H9 (cell line): ENCODE data around the gene TMEM82. TPM values are rescaled to one million over a fixed set of nuclear protein-coding genes. Genes with fewer than 3 reads are reported as not detected.

Experiments used
- DNase-seq: peaks from one replicate; pipeline ENCODE4 v3.0.0-alpha.2; 2017
- H2AFZ ChIP-seq: one replicate; pipeline ENCODE4 v1.6.1; 2013; ENCODE audit warnings: mild to moderate bottlenecking, low read length, control low read depth, moderate library complexity
- H2AK5ac ChIP-seq: 2 replicates; pipeline ENCODE4 v1.6.1; 2013; ENCODE audit warnings: low read length, control low read depth, mixed read lengths; ENCODE audit not compliant: insufficient read length
- H2BK120ac ChIP-seq: one replicate; pipeline ENCODE4 v1.6.1; 2013; ENCODE audit warnings: low read depth, mild to moderate bottlenecking, low read length, control low read depth, inconsistent platforms; ENCODE audit not compliant: poor library complexity, severe bottlenecking
- H2BK12ac ChIP-seq: 2 replicates; pipeline ENCODE4 v1.6.1; 2013; ENCODE audit warnings: low read length, control low read depth, mixed read lengths, low read depth; ENCODE audit not compliant: insufficient read length
- H2BK15ac ChIP-seq: 2 replicates; pipeline ENCODE4 v1.6.1; 2013; ENCODE audit warnings: low read depth, low read length, control low read depth
- H2BK20ac ChIP-seq: one replicate; pipeline ENCODE4 v1.6.1; 2013; ENCODE audit warnings: low read depth, mild to moderate bottlenecking, low read length, control low read depth, inconsistent platforms; ENCODE audit not compliant: poor library complexity, severe bottlenecking
- H2BK5ac ChIP-seq: 2 replicates; pipeline ENCODE4 v1.6.1; 2013; ENCODE audit warnings: low read length, control low read depth, mixed read lengths; ENCODE audit not compliant: insufficient read length
- H3K14ac ChIP-seq: 2 replicates; pipeline ENCODE4 v1.6.1; 2013; ENCODE audit warnings: low read length, control low read depth; ENCODE audit not compliant: insufficient read depth
- H3K18ac ChIP-seq: 2 replicates; pipeline ENCODE4 v1.6.1; 2013; ENCODE audit warnings: low read depth, mild to moderate bottlenecking, mixed read lengths, low read length, control low read depth; ENCODE audit not compliant: insufficient read length
- H3K23ac ChIP-seq: 2 replicates; pipeline ENCODE4 v1.6.1; 2013; ENCODE audit warnings: low read length, control low read depth, mixed read lengths, low read depth; ENCODE audit not compliant: insufficient read length
- H3K23me2 ChIP-seq: 2 replicates; pipeline ENCODE4 v1.6.1; 2013; ENCODE audit warnings: low read depth, mild to moderate bottlenecking, mixed read lengths, low read length, control low read depth; ENCODE audit not compliant: insufficient read length, poor library complexity, severe bottlenecking
- H3K27ac ChIP-seq: 2 replicates; pipeline ENCODE4 v1.5.1; 2013; ENCODE audit warnings: low read length, control low read depth, mixed read lengths, low read depth; ENCODE audit not compliant: insufficient read length
- H3K27me3 ChIP-seq: 2 replicates; pipeline ENCODE4 v1.6.1; 2013; ENCODE audit warnings: low read length, control low read depth, inconsistent platforms; ENCODE audit not compliant: insufficient read depth
- H3K4ac ChIP-seq: 2 replicates; pipeline ENCODE4 v1.6.1; 2013; ENCODE audit warnings: low read depth, mild to moderate bottlenecking, control low read depth, inconsistent platforms, low read length, moderate library complexity
- H3K4me1 ChIP-seq: 2 replicates; pipeline ENCODE4 v1.6.1; 2013; ENCODE audit warnings: low read length, control low read depth, inconsistent platforms; ENCODE audit not compliant: insufficient read depth
- H3K4me2 ChIP-seq: 2 replicates; pipeline ENCODE4 v1.6.1; 2013; ENCODE audit warnings: low read length, control low read depth, mixed read lengths; ENCODE audit not compliant: insufficient read length, insufficient read depth
- H3K56ac ChIP-seq: 2 replicates; pipeline ENCODE4 v1.6.1; 2013; ENCODE audit warnings: low read depth, mild to moderate bottlenecking, mixed read lengths, low read length, control low read depth; ENCODE audit not compliant: insufficient read length
- H3K79me1 ChIP-seq: 2 replicates; pipeline ENCODE4 v1.6.1; 2013; ENCODE audit warnings: low read depth, mild to moderate bottlenecking, moderate library complexity, low read length, control low read depth, inconsistent platforms; ENCODE audit not compliant: insufficient read depth, poor library complexity, severe bottlenecking
- H3K79me2 ChIP-seq: 2 replicates; pipeline ENCODE4 v1.6.1; 2013; ENCODE audit warnings: low read length, control low read depth, inconsistent platforms; ENCODE audit not compliant: insufficient read depth
- H3K9ac ChIP-seq: 2 replicates; pipeline ENCODE4 v1.6.1; 2013; ENCODE audit warnings: low read length, control low read depth, mixed read lengths; ENCODE audit not compliant: insufficient read length; ENCODE audit errors: extremely low read depth
- H3K9me3 ChIP-seq: one replicate; pipeline ENCODE4 v1.6.1; 2013; ENCODE audit warnings: low read depth, low read length, inconsistent platforms; ENCODE audit not compliant: control insufficient read depth
- H3T11ph ChIP-seq: one replicate; pipeline ENCODE4 v1.6.1; 2013; ENCODE audit warnings: mild to moderate bottlenecking, low read length, control low read depth, inconsistent platforms
- H4K20me1 ChIP-seq: one replicate; pipeline ENCODE4 v1.6.1; 2013; ENCODE audit not compliant: control insufficient read depth, insufficient read length, insufficient read depth
- H4K5ac ChIP-seq: 2 replicates; pipeline ENCODE4 v1.6.1; 2013; ENCODE audit warnings: low read depth, mild to moderate bottlenecking, mixed read lengths, low read length, control low read depth; ENCODE audit not compliant: insufficient read length
- H4K8ac ChIP-seq: replicated peaks from 2 replicates; pipeline ENCODE4 v1.6.1; 2013; ENCODE audit warnings: low read length, control low read depth, mixed read lengths, low read depth; ENCODE audit not compliant: insufficient read length
- H4K91ac ChIP-seq: 2 replicates; pipeline ENCODE4 v1.6.1; 2013; ENCODE audit warnings: low read depth, mild to moderate bottlenecking, moderate library complexity, mixed read lengths, low read length, control low read depth; ENCODE audit not compliant: insufficient read length
- H3K27ac Mint-ChIP-seq, 3 experiments: 2 replicates in 2 of 3; 3 replicates in 1 of 3; pipeline ENCODE4 v1.8.0; 2020 to 2021; ENCODE audit warnings: mixed read lengths in 3 of 3, mild to moderate bottlenecking in 1 of 3, moderate library complexity in 1 of 3
- H3K27me3 Mint-ChIP-seq: 2 replicates; pipeline ENCODE4 v1.8.0; 2021; ENCODE audit warnings: low read depth, mild to moderate bottlenecking, moderate library complexity, mixed read lengths
- H3K36me3 Mint-ChIP-seq, 3 experiments: 2 replicates in 2 of 3; 3 replicates in 1 of 3; pipeline ENCODE4 v1.8.0; 2020 to 2021; ENCODE audit warnings: low read depth in 3 of 3, mixed read lengths in 3 of 3; ENCODE audit not compliant: insufficient read depth in 1 of 3
- H3K4me1 Mint-ChIP-seq, 2 experiments: 2 replicates each; pipeline ENCODE4 v1.8.0; 2020; ENCODE audit warnings: mixed read lengths in 2 of 2
- H3K4me3 Mint-ChIP-seq, 2 experiments: 2 replicates in 1 of 2; 3 replicates in 1 of 2; pipeline ENCODE4 v1.8.0; 2020 to 2021; ENCODE audit warnings: mild to moderate bottlenecking in 2 of 2, mixed read lengths in 2 of 2, moderate library complexity in 1 of 2
- H3K9me3 Mint-ChIP-seq, 2 experiments: 2 replicates in 1 of 2; 3 replicates in 1 of 2; pipeline ENCODE4 v1.8.0; 2020; ENCODE audit warnings: mild to moderate bottlenecking in 2 of 2, mixed read lengths in 2 of 2, moderate library complexity in 1 of 2
- WGBS: extraction: QIAGEN DNeasy Blood & Tissue Kit; methylation state at CpG from one replicate; pipeline ENCODE4 v1.1.7; 2013; ENCODE audit warnings: missing lambda C conversion rate, low lambda C conversion rate, mixed read lengths; ENCODE audit not compliant: insufficient read length; ENCODE audit errors: extremely low coverage; 5-methylcytosine and 5-hydroxymethylcytosine counted together
- total RNA-seq: library from RNA; stranded (reverse); gene quantifications from 2 replicates; pipeline ENCODE4 v1.2.1, GENCODE V29; 2021
- TF ChIP-seq, protein P1 (sequence below): fragments of 200-600 bp; sonication (generic); conservative IDR thresholded peaks from 3 replicates; pipeline ENCODE4 v1.8.0; 2021; ENCODE audit warnings: antibody characterized with exemption, mild to moderate bottlenecking

Gene TMEM82
- total RNA-seq, 1 experiment from 2014 or later = 1.4 TPM

DNA sequence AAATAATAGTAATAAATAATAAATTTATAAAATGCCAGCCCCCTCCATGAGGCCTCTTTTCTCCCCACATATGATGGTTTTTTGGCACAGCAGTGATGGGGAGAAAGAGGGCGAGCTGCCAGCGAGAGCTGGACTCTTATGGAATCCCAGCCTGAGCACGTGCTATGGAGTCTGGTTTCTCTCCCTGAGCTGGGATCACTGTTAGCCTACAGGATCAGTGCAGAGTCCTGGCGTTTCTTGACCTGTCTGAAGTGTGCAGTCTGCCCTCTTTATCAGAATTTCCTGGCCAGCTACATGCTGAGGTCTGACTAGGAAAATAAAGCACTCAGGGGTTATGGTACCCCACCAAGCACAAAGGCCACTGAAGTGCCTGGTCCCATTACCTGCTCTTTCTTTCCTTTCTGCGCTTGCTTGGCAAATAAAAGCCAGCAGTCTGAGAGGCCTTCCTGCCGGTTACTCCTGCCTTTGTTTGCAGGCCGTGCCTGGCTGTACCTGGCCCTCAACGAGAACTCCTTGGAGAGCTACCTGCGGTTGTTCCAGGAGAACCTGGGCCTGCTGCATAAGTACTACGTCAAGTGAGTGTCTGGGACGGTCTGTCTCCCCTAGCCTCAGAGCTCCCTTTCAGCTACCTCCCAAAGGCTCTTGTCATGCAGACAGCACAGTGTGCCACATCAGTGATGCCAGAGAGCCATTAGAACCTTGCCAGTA lies 24.7 kb upstream of the TMEM82 start:
- Histone ChIP-seq H3K27me3 (no peaks in the 10 kb centered on the region), H2AK5ac (no peak overlapping the region), H3K79me1 (peaks cover 3% of the 10 kb centered on the region), H2BK12ac (no peak overlapping the region), H2BK15ac (no peak overlapping the region), H3K27ac (no peak overlapping the region), H4K91ac (no peak overlapping the region), H3K9ac (no peak overlapping the region), H3K79me2 (no peaks in the 10 kb centered on the region), H3K4me2 (no peak overlapping the region), H3T11ph (no peak overlapping the region), H2AFZ (no peak overlapping the region), H3K9me3 (no peaks in the 10 kb centered on the region), H3K23ac (no peak overlapping the region), H3K23me2 (no peaks in the 10 kb centered on the region), H4K8ac (no peak overlapping the region), H2BK5ac (no peak overlapping the region), H3K56ac (no peak overlapping the region), H3K4ac (no peak overlapping the region), H3K4me1 (no peaks in the 10 kb centered on the region), H3K14ac (no peak overlapping the region; the same call in 1 of the 2 replicates), H2BK120ac (no peak overlapping the region), H3K18ac (no peak overlapping the region), H4K20me1 (no peaks in the 10 kb centered on the region), H4K5ac (no peak overlapping the region), H2BK20ac (no peak overlapping the region)
- no peaks in the 10 kb centered on the region for H3K4me1 Mint-ChIP-seq
- no peaks in the 10 kb centered on the region for H3K9me3 Mint-ChIP-seq
- peaks cover 13 to 47% (median 42%) of the 10 kb centered on the region in 3 experiments for H3K36me3 Mint-ChIP-seq
- TF ChIP-seq, protein P1, sequence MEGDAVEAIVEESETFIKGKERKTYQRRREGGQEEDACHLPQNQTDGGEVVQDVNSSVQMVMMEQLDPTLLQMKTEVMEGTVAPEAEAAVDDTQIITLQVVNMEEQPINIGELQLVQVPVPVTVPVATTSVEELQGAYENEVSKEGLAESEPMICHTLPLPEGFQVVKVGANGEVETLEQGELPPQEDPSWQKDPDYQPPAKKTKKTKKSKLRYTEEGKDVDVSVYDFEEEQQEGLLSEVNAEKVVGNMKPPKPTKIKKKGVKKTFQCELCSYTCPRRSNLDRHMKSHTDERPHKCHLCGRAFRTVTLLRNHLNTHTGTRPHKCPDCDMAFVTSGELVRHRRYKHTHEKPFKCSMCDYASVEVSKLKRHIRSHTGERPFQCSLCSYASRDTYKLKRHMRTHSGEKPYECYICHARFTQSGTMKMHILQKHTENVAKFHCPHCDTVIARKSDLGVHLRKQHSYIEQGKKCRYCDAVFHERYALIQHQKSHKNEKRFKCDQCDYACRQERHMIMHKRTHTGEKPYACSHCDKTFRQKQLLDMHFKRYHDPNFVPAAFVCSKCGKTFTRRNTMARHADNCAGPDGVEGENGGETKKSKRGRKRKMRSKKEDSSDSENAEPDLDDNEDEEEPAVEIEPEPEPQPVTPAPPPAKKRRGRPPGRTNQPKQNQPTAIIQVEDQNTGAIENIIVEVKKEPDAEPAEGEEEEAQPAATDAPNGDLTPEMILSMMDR = no peak
- no peak for DNase-seq
- 0 out of 7 replicates have a peak overlapping the region, but pooled peaks of 1 of the 3 experiments have one; percentile 44 for H3K27ac Mint-ChIP-seq
- WGBS = no CpG with 5 or more reads among the region's 11 CpGs
- H3K4me3 Mint-ChIP-seq = no peak overlapping the region
- H3K27me3 Mint-ChIP-seq = no peaks in the 10 kb centered on the region
